HCT116 (cell line): Measurements from ENCODE around the gene DAGLB. TPM values are rescaled to one million over a fixed set of nuclear protein-coding genes. Genes with fewer than 3 reads are reported as not detected.

Source experiments
- ATAC-seq: fragments of 200-7000 bp; cut with Tn5 transposase; 2 replicates; pipeline ENCODE4 v1.9.1; 2020; ENCODE audit warnings: mild to moderate bottlenecking, moderate library complexity
- BruUV-seq: library from RNA; stranded (reverse); fragments of 400-500 nt; replicated peaks from 2 replicates; lab custom pipeline; 2021; lab: Mats Ljungman, UMichigan
- CTCF ChIA-PET: fragments of 300-600 bp; sonication (Branson Sonifier 250); formaldehyde crosslinking; loops from one replicate; lab custom pipeline; 2021; ENCODE audit warnings: antibody characterized with exemption; lab: Charles Lee
- POLR2A ChIA-PET: fragments of 300-600, 350-600 bp; sonication (Branson Sonifier 250); formaldehyde crosslinking; loops from one replicate; lab custom pipeline; 2021; ENCODE audit warnings: antibody characterized with exemption; lab: Charles Lee
- RAD21 ChIA-PET, 2 experiments: fragments of 300-600 bp; sonication (Branson Sonifier 250); formaldehyde crosslinking; loops; one replicate each; lab custom pipeline; 2023; ENCODE audit warnings: low total read pairs in 2 of 2; ENCODE audit not compliant: uncharacterized antibody in 2 of 2, unreplicated experiment in 2 of 2, low non-redundant PET in 1 of 2; lab: Charles Lee
- DNase-seq: peaks from one replicate; pipeline ENCODE4 v3.0.0-alpha.2; 2010; ENCODE audit warnings: low read depth, low spot score
- H2AFZ ChIP-seq: fragments of 200-600 bp; shearing (Covaris generic), sonication (generic); 2 replicates; pipeline ENCODE4 v1.6.1; 2017; ENCODE audit warnings: low read depth, mixed run types, mixed read lengths, antibody characterized with exemption, low read length; ENCODE audit not compliant: poor library complexity, severe bottlenecking
- H3K27ac ChIP-seq: 2 replicates; pipeline ENCODE4 v1.5.1; 2012; ENCODE audit warnings: low read depth, low read length
- H3K27me3 ChIP-seq: fragments of 200-600 bp; sonication (generic); 2 replicates; pipeline ENCODE4 v1.6.1; 2016; ENCODE audit warnings: mixed run types, low read length, mixed read lengths; ENCODE audit not compliant: insufficient read depth
- H3K36me3 ChIP-seq, 2 experiments: fragments of 200-500 bp in 1 of 2; fragments of 200-600 bp in 1 of 2; sonication (Bioruptor generic) in 1 of 2; sonication (generic) in 1 of 2; 2 replicates each; pipeline versions ENCODE4 v1.5.1 to v1.6.1; 2014 to 2016; ENCODE audit warnings: low read length in 2 of 2, inconsistent platforms in 1 of 2, mixed read lengths in 1 of 2, mixed run types in 1 of 2; ENCODE audit not compliant: insufficient read depth in 2 of 2, control insufficient read depth in 1 of 2
- H3K4me1 ChIP-seq, 2 experiments: fragments of 200-600 bp in 1 of 2; sonication (generic) in 1 of 2; 2 replicates each; pipeline versions ENCODE4 v1.5.1 to v1.6.1; 2012 to 2017; ENCODE audit warnings: low read length in 2 of 2, inconsistent platforms in 1 of 2, mild to moderate bottlenecking in 1 of 2, mixed read lengths in 1 of 2, mixed run types in 1 of 2, moderate library complexity in 1 of 2; ENCODE audit not compliant: insufficient read depth in 2 of 2, control insufficient read depth in 1 of 2
- H3K4me2 ChIP-seq: fragments of 200-600 bp; sonication (generic); 2 replicates; pipeline ENCODE4 v1.6.1; 2017; ENCODE audit warnings: mixed run types, low read length, mixed read lengths
- H3K4me3 ChIP-seq, 2 experiments: fragments of 200-600 bp in 1 of 2; sonication (generic) in 1 of 2; replicated peaks in 1 of 2; 2 replicates each; pipeline ENCODE4 v1.5.1; 2011 to 2016; ENCODE audit warnings: low read length in 2 of 2, control low read depth in 1 of 2, low read depth in 1 of 2, mild to moderate bottlenecking in 1 of 2, mixed read lengths in 1 of 2, mixed run types in 1 of 2
- H3K79me2 ChIP-seq: fragments of 200-600 bp; sonication (generic); 2 replicates; pipeline ENCODE4 v1.6.1; 2017; ENCODE audit warnings: mild to moderate bottlenecking, mixed run types, low read length, moderate library complexity, mixed read lengths; ENCODE audit not compliant: insufficient read depth
- H3K9ac ChIP-seq: fragments of 200-600 bp; sonication (generic); 2 replicates; pipeline ENCODE4 v1.6.1; 2016; ENCODE audit warnings: low read length, mixed read lengths
- H3K9me2 ChIP-seq: fragments of 200-600 bp; sonication (generic), shearing (Covaris generic); 2 replicates; pipeline ENCODE4 v1.6.1; 2017; ENCODE audit warnings: mixed run types, mild to moderate bottlenecking, moderate library complexity; ENCODE audit not compliant: insufficient read depth
- H3K9me3 ChIP-seq, 2 experiments: fragments of 200-500 bp in 1 of 2; fragments of 200-600 bp in 1 of 2; sonication (Bioruptor generic) in 1 of 2; sonication (generic) in 1 of 2; 2 replicates each; pipeline ENCODE4 v1.6.1; 2014 to 2017; ENCODE audit warnings: low read length in 2 of 2, mixed read lengths in 2 of 2, inconsistent platforms in 1 of 2, low read depth in 1 of 2, mild to moderate bottlenecking in 1 of 2, mixed run types in 1 of 2, moderate library complexity in 1 of 2; ENCODE audit not compliant: control insufficient read depth in 1 of 2, insufficient read depth in 1 of 2
- H4K20me1 ChIP-seq: fragments of 200-600 bp; sonication (generic), shearing (Covaris generic); 2 replicates; pipeline ENCODE4 v1.6.1; 2017; ENCODE audit warnings: mixed run types, mild to moderate bottlenecking, moderate library complexity; ENCODE audit not compliant: insufficient read depth
- CEBPB ChIP-seq: IDR thresholded peaks from 2 replicates; pipeline ENCODE4 v1.6.1; 2012; ENCODE audit warnings: low read depth
- EGR1 ChIP-seq: IDR thresholded peaks from 2 replicates; pipeline ENCODE4 v1.6.1; 2012; ENCODE audit warnings: low read depth
- ELF1 ChIP-seq: IDR thresholded peaks from 2 replicates; pipeline ENCODE4 v1.6.1; 2012; ENCODE audit warnings: low read depth, borderline replicate concordance
- EZH2 ChIP-seq: fragments of 200-600 bp; sonication (generic); IDR thresholded peaks from 2 replicates; pipeline ENCODE4 v1.6.1; 2017; ENCODE audit warnings: antibody characterized with exemption, mixed run types
- JUND ChIP-seq: IDR thresholded peaks from 2 replicates; pipeline ENCODE4 v1.6.1; 2012
- MAX ChIP-seq: IDR thresholded peaks from 2 replicates; pipeline ENCODE4 v1.6.1; 2012
- POLR2A ChIP-seq: IDR thresholded peaks from 2 replicates; pipeline ENCODE4 v1.7.0; 2011; ENCODE audit warnings: borderline replicate concordance; ENCODE audit not compliant: insufficient read depth, insufficient read length; ENCODE audit errors: extremely low read depth
- POLR2AphosphoS5 ChIP-seq: IDR thresholded peaks from 2 replicates; pipeline ENCODE4 v1.6.1; 2011; ENCODE audit warnings: mild to moderate bottlenecking, low read depth, low read length, moderate library complexity
- RAD21 ChIP-seq: IDR thresholded peaks from 2 replicates; pipeline ENCODE4 v1.6.1; 2012; ENCODE audit warnings: low read depth, mild to moderate bottlenecking
- SIN3A ChIP-seq: IDR thresholded peaks from 2 replicates; pipeline ENCODE4 v1.6.1; 2012; ENCODE audit warnings: low read depth
- SRF ChIP-seq: IDR thresholded peaks from 2 replicates; pipeline ENCODE4 v1.6.1; 2012; ENCODE audit warnings: low read depth
- YY1 ChIP-seq: IDR thresholded peaks from 2 replicates; pipeline ENCODE4 v1.6.1; 2011; ENCODE audit warnings: low read length, low read depth, moderate library complexity, mild to moderate bottlenecking; ENCODE audit not compliant: insufficient replicate concordance; ENCODE audit errors: extremely low read depth
- ZNF274 ChIP-seq: fragments of 200-500 bp; sonication (Bioruptor generic); IDR thresholded peaks from 2 replicates; pipeline ENCODE4 v1.6.1; 2014; ENCODE audit warnings: mild to moderate bottlenecking, low read depth, low read length, inconsistent platforms
- intact Hi-C: fragments of 100-400 bp; cut with micrococcal nuclease; formaldehyde crosslinking; loops from 2 replicates; pipeline ENCODE4 v1.10.0; 2022
- total RNA-seq: library from RNA; stranded (reverse); gene quantifications from one replicate; pipeline ENCODE4 v1.2.1, GENCODE V29; 2021; ENCODE audit not compliant: unreplicated experiment
- TF ChIP-seq, protein P1 (sequence below), 3 experiments: fragments of 200-600 bp in 1 of 3; sonication (generic) in 1 of 3; IDR thresholded peaks in 2 of 3; conservative IDR thresholded peaks in 1 of 3; 2 replicates each; pipeline ENCODE4 v1.5.1; 2012 to 2017; ENCODE audit warnings: low read depth in 2 of 3, low read length in 2 of 3, antibody characterized with exemption in 1 of 3, borderline replicate concordance in 1 of 3, control low read depth in 1 of 3, mild to moderate bottlenecking in 1 of 3, mixed read lengths in 1 of 3, mixed run types in 1 of 3, moderate library complexity in 1 of 3; ENCODE audit not compliant: insufficient read depth in 1 of 3
- TF ChIP-seq, protein P2 (sequence below): IDR thresholded peaks from 2 replicates; pipeline ENCODE4 v1.6.1; 2012; ENCODE audit warnings: low read depth

The DAGLB gene
- total RNA-seq, 1 experiment from 2014 or later: 30.2 TPM

DNA sequence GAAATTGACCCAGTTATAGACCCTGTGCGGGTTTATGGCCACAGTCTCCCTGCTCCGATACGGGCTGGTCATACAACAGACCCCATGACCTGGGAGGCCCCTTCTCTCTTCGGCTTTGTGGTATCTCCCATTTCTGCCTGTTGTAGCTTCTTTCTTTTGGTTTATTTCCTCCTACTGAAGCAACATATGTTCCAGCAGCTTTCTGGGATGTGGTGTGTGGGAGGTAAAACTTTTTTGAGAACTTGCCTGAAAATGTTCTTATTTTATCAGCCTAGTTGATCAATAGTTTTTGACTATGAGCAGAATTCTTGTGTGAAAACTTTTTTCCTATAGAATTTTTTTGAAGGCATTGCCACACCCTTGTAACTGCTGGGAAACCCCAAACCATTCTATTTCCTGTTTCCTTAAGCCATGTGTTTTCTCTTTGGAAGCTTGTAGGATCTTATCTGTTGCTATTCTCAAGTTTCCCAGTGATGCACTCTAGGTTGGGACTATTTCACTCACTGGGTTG is 80.0 kb downstream of the DAGLB start (continued):
- TF ChIP-seq, protein P1, sequence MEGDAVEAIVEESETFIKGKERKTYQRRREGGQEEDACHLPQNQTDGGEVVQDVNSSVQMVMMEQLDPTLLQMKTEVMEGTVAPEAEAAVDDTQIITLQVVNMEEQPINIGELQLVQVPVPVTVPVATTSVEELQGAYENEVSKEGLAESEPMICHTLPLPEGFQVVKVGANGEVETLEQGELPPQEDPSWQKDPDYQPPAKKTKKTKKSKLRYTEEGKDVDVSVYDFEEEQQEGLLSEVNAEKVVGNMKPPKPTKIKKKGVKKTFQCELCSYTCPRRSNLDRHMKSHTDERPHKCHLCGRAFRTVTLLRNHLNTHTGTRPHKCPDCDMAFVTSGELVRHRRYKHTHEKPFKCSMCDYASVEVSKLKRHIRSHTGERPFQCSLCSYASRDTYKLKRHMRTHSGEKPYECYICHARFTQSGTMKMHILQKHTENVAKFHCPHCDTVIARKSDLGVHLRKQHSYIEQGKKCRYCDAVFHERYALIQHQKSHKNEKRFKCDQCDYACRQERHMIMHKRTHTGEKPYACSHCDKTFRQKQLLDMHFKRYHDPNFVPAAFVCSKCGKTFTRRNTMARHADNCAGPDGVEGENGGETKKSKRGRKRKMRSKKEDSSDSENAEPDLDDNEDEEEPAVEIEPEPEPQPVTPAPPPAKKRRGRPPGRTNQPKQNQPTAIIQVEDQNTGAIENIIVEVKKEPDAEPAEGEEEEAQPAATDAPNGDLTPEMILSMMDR (IDR thresholded peaks at IDR 0.05 in 2 of 3, conservative IDR thresholded peaks at IDR 0.05 in 1 of 3; ENCODE audit: borderline replicate concordance in 1 of 3, insufficient read depth in 1 of 3, low read depth in 2 of 3, low read length in 2 of 3): no peak
- TF ChIP-seq YY1 (no peak), EZH2 (no peak), ELF1 (no peak), POLR2A (no peak), POLR2AphosphoS5 (no peak), ZNF274 (no peak)
- TF ChIP-seq, all 23 proteins: peak for 0

DNA sequence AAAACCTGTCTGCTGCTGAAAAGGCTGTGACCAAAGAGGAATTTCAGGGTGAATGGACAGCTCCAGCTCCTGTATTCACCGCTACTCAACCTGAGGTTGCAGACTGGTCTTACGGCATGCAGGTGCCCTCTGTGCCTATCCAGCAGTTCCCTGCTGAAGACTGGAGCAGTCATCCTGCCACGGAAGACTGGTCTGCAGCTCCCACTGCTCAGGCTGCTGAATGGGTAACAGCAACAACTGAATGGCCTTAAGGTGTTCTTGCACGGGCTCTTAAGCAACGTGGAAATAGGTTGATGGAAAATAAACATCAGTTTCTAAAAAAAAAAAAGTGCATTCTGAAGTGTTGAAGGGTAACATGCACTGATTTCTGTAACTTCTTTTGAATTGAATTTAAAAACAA is 82.3 kb downstream of the DAGLB start:
- Histone ChIP-seq H3K27me3 (no peaks in the 10 kb centered on the region), H3K4me1 (peaks cover 0 to 7% of the 10 kb centered on the region in 2 experiments; a peak in 2 of 4 replicates), H3K9me2 (no peaks in the 10 kb centered on the region), H2AFZ (no peak overlapping the region), H3K36me3 (no peaks in the 10 kb centered on the region), H3K27ac (no peak overlapping the region), H3K9me3 (no peaks in the 10 kb centered on the region), H3K79me2 (no peaks in the 10 kb centered on the region), H3K4me2 (no peak overlapping the region), H4K20me1 (no peaks in the 10 kb centered on the region), H3K9ac (no peak overlapping the region), H3K4me3 (no peak overlapping the region)
- ATAC-seq: no peak
- ChIA-PET CTCF (no interaction called here), POLR2A (no interaction called here), RAD21 (no interaction called here)
- no peak for TF ChIP-seq SIN3A
- no peak for TF ChIP-seq RAD21
- TF ChIP-seq MAX: no peak
- no peak for TF ChIP-seq POLR2AphosphoS5
- TF ChIP-seq SRF: no peak
- TF ChIP-seq EGR1: no peak
- TF ChIP-seq, protein P2, sequence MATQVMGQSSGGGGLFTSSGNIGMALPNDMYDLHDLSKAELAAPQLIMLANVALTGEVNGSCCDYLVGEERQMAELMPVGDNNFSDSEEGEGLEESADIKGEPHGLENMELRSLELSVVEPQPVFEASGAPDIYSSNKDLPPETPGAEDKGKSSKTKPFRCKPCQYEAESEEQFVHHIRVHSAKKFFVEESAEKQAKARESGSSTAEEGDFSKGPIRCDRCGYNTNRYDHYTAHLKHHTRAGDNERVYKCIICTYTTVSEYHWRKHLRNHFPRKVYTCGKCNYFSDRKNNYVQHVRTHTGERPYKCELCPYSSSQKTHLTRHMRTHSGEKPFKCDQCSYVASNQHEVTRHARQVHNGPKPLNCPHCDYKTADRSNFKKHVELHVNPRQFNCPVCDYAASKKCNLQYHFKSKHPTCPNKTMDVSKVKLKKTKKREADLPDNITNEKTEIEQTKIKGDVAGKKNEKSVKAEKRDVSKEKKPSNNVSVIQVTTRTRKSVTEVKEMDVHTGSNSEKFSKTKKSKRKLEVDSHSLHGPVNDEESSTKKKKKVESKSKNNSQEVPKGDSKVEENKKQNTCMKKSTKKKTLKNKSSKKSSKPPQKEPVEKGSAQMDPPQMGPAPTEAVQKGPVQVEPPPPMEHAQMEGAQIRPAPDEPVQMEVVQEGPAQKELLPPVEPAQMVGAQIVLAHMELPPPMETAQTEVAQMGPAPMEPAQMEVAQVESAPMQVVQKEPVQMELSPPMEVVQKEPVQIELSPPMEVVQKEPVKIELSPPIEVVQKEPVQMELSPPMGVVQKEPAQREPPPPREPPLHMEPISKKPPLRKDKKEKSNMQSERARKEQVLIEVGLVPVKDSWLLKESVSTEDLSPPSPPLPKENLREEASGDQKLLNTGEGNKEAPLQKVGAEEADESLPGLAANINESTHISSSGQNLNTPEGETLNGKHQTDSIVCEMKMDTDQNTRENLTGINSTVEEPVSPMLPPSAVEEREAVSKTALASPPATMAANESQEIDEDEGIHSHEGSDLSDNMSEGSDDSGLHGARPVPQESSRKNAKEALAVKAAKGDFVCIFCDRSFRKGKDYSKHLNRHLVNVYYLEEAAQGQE: no peak
- TF ChIP-seq CEBPB: no peak
- TF ChIP-seq POLR2A: no peak
- no peak for TF ChIP-seq JUND
- intact Hi-C loops: no loop called here
- BruUV-seq: no TSS peak
- no peak for DNase-seq
